ENCODE results near the gene CACNG3.

- TF ChIP-seq CTCF (IDR thresholded peaks at IDR 0.05) (no peak), POLR2A (IDR thresholded peaks at IDR 0.05) (no peak)
These were observed 14.7 kb downstream of the CACNG3 start for GRCh38 chr16:24270721-24271442.

Measured in right lobe of liver (tissue), 4 donors.